ENCODE measurements around the gene COCH. TPM values are rescaled to one million over a fixed set of nuclear protein-coding genes. Genes with fewer than 3 reads are reported as not detected.

COCH gene
- polyA plus RNA-seq, 1 experiment = 0.19 TPM

DNA sequence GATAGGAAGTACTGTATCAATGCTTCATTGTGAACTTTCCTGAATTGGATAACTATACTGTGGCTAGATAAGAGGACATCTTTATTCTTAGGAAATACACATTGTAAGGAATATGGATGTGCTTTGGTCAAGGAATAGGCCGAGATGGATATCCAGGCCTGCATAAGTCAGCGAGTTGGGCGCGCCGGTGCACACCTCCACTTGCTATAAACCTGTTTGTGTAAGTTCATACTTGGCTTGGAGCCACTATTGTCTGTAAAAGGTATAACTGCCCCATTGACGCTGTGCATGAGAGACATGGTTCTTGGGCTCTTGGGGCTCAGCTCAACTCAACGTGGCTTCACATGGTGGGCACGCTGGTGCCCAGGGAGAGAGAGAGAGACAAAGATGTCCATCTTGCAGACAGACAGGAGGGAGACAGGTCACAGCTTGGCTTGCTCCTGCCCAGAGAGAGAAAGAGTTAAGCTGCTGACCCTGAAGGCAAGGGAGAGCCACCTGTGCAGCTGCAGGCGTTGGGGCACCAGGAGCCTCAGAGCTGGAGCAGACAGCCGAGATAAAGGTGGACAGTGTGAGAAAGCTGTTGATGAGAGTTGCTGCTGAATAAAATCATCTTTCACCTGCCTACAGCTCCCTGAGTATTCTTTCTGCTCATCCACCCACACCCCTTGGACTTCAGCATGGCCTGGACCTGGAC, 34.1 kb upstream of the COCH start:
- H3K4me3 ChIP-seq (ENCODE audit: low read depth, low read length) = no peak overlapping the region
- POLR2A ChIA-PET = no interaction called here
- no peaks in the 10 kb centered on the region for H3K9me3 ChIP-seq (ENCODE audit: control insufficient read depth, insufficient read depth, low read length)
- no peak overlapping the region for H3K27ac ChIP-seq (ENCODE audit: low read depth, low read length)
- TF ChIP-seq, protein P1, sequence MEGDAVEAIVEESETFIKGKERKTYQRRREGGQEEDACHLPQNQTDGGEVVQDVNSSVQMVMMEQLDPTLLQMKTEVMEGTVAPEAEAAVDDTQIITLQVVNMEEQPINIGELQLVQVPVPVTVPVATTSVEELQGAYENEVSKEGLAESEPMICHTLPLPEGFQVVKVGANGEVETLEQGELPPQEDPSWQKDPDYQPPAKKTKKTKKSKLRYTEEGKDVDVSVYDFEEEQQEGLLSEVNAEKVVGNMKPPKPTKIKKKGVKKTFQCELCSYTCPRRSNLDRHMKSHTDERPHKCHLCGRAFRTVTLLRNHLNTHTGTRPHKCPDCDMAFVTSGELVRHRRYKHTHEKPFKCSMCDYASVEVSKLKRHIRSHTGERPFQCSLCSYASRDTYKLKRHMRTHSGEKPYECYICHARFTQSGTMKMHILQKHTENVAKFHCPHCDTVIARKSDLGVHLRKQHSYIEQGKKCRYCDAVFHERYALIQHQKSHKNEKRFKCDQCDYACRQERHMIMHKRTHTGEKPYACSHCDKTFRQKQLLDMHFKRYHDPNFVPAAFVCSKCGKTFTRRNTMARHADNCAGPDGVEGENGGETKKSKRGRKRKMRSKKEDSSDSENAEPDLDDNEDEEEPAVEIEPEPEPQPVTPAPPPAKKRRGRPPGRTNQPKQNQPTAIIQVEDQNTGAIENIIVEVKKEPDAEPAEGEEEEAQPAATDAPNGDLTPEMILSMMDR (IDR thresholded peaks at IDR 0.05; ENCODE audit: low read depth, low read length) = no peak
- CTCF ChIA-PET = no interaction called here
- no peak for DNase-seq (ENCODE audit: low read depth, low spot score)
- no peaks in the 10 kb centered on the region for H3K27me3 ChIP-seq (ENCODE audit: control insufficient read depth, insufficient read depth, low read length)

DNA sequence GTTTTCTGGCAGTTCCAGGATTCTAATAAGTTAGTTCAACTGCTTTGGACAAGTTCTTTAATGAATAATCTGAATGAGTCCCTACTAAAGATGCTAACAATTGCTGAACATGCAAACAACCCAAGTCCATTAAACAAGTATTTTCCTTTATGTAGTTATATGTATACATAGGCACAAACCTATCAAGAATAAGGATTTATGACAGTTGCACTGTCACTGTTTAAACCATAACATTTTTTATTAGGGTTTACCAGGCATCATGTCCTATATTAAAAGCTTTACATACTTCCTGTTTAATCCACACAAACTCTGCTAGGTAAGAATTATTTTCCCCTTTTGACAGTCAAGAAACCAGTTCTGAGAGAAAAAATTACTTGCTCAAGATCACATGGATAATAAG, 31.9 kb upstream of the COCH start:
- Histone ChIP-seq H3K9me3 (ENCODE audit: control insufficient read depth, insufficient read depth, low read length) (no peaks in the 10 kb centered on the region), H3K4me3 (ENCODE audit: low read depth, low read length) (no peak overlapping the region), H3K27ac (ENCODE audit: low read depth, low read length) (no peak overlapping the region), H3K27me3 (ENCODE audit: control insufficient read depth, insufficient read depth, low read length) (no peaks in the 10 kb centered on the region)
- DNase-seq (ENCODE audit: low read depth, low spot score) = no peak
- ChIA-PET POLR2A (no interaction called here), CTCF (no interaction called here)
- TF ChIP-seq, protein P1 (IDR thresholded peaks at IDR 0.05; ENCODE audit: low read depth, low read length) = no peak

DNA sequence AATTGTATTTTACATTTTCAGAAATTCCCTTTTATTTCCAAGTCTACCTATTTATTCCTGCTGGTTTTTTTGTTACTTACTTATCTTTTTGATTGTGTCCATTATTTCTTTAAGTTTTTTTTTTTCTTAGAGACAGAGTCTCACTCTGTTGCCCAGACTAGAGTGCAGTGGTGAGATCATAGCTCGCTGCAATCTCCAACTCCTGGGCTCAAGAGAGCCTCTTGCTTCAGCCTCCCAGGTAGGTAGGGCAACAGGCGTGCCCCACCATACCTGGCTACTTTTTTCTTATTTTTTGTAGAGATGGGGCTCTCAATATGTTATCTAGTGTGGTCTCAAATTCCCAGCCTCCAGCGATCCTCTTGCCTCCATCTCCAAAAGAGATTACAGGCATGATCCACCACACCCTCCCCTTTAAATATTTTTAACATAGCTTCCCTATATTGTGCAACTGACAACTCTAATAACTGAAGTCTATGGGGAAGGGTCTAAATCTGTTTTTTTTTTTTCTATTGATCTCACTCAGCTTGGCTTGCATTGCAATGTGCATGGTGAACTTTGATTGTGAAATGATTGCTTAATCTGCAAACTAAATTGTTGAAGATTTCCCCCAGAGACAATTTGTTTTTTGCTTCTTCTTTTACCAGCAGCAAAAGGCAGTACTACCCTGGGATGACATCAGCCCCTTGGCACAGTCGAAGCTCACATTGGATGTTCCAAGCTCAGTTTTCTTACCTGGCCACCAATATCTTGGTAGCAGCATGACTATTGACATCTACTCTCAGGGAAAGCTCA, 25.7 kb upstream of the COCH start:
- ChIA-PET POLR2A (no interaction called here), CTCF (no interaction called here)
- Histone ChIP-seq H3K9me3 (ENCODE audit: control insufficient read depth, insufficient read depth, low read length) (no peaks in the 10 kb centered on the region), H3K4me3 (ENCODE audit: low read depth, low read length) (no peak overlapping the region), H3K27me3 (ENCODE audit: control insufficient read depth, insufficient read depth, low read length) (no peaks in the 10 kb centered on the region), H3K27ac (ENCODE audit: low read depth, low read length) (no peak overlapping the region)
- TF ChIP-seq, protein P1 (IDR thresholded peaks at IDR 0.05; ENCODE audit: low read depth, low read length) = no peak
- DNase-seq (ENCODE audit: low read depth, low spot score) = no peak

DNA sequence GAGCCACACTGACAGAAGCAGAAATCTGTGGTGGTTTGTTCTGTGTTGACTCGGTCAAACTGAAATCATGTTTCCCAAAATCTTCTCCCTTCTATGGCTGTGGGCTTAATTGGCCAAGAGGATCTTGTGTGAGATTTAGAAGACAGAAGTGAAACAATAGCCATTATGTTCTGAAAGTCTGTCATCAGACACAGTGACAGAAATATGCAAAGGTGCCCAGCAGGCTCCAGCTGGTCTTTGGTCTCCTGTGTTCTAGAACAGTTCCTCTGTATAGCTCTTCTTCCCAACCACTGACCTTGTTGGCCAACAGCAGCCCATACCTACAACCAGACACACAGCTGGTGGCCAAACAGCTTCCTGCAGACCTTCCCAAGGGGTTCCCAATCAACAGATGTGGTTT, 25.0 kb upstream of the COCH start:
- Histone ChIP-seq H3K9me3 (ENCODE audit: control insufficient read depth, insufficient read depth, low read length) (no peaks in the 10 kb centered on the region), H3K4me3 (ENCODE audit: low read depth, low read length) (no peak overlapping the region), H3K27ac (ENCODE audit: low read depth, low read length) (no peak overlapping the region), H3K27me3 (ENCODE audit: control insufficient read depth, insufficient read depth, low read length) (no peaks in the 10 kb centered on the region)
- POLR2A ChIA-PET = no interaction called here
- DNase-seq (ENCODE audit: low read depth, low spot score) = no peak
- CTCF ChIA-PET = no interaction called here
- TF ChIP-seq, protein P1 (IDR thresholded peaks at IDR 0.05; ENCODE audit: low read depth, low read length) = no peak

DNA sequence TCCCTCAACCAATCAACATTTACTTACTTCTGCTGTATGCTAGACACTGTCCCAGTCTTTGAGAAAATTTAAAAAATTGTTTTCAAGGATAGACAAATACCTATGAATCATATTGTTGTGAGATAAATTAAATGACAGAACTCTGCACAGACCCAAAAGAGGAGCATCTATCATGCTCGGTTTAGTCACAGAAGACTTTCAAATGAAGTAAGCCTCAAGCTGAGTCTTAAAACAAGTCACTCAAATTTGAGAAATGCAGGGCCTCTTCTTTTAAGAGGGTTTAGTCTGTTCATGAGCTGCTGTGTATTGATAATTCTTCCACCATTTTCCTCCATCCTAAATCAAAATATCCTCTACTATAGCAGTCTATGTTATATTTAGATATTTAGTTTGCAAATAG, 24.4 kb upstream of the COCH start:
- TF ChIP-seq, protein P1 (IDR thresholded peaks at IDR 0.05; ENCODE audit: low read depth, low read length) = no peak
- DNase-seq (ENCODE audit: low read depth, low spot score) = no peak
- H3K4me3 ChIP-seq (ENCODE audit: low read depth, low read length) = no peak overlapping the region
- H3K27ac ChIP-seq (ENCODE audit: low read depth, low read length) = no peak overlapping the region
- H3K9me3 ChIP-seq (ENCODE audit: control insufficient read depth, insufficient read depth, low read length) = no peaks in the 10 kb centered on the region
- POLR2A ChIA-PET = no interaction called here
- no peaks in the 10 kb centered on the region for H3K27me3 ChIP-seq (ENCODE audit: control insufficient read depth, insufficient read depth, low read length)
- CTCF ChIA-PET = no interaction called here

All from AG04450 (cell line).